H9 (cell line): Measurements from ENCODE around the gene CCDC93. TPM values are rescaled to one million over a fixed set of nuclear protein-coding genes. Genes with fewer than 3 reads are reported as not detected.

Experiments used
- DNase-seq: peaks from one replicate; pipeline ENCODE4 v3.0.0-alpha.2; 2017
- H2AFZ ChIP-seq: one replicate; pipeline ENCODE4 v1.6.1; 2013; ENCODE audit warnings: mild to moderate bottlenecking, low read length, control low read depth, moderate library complexity
- H2AK5ac ChIP-seq: 2 replicates; pipeline ENCODE4 v1.6.1; 2013; ENCODE audit warnings: low read length, control low read depth, mixed read lengths; ENCODE audit not compliant: insufficient read length
- H2BK120ac ChIP-seq: one replicate; pipeline ENCODE4 v1.6.1; 2013; ENCODE audit warnings: low read depth, mild to moderate bottlenecking, low read length, control low read depth, inconsistent platforms; ENCODE audit not compliant: poor library complexity, severe bottlenecking
- H2BK12ac ChIP-seq: 2 replicates; pipeline ENCODE4 v1.6.1; 2013; ENCODE audit warnings: low read length, control low read depth, mixed read lengths, low read depth; ENCODE audit not compliant: insufficient read length
- H2BK15ac ChIP-seq: 2 replicates; pipeline ENCODE4 v1.6.1; 2013; ENCODE audit warnings: low read depth, low read length, control low read depth
- H2BK20ac ChIP-seq: one replicate; pipeline ENCODE4 v1.6.1; 2013; ENCODE audit warnings: low read depth, mild to moderate bottlenecking, low read length, control low read depth, inconsistent platforms; ENCODE audit not compliant: poor library complexity, severe bottlenecking
- H2BK5ac ChIP-seq: 2 replicates; pipeline ENCODE4 v1.6.1; 2013; ENCODE audit warnings: low read length, control low read depth, mixed read lengths; ENCODE audit not compliant: insufficient read length
- H3K14ac ChIP-seq: 2 replicates; pipeline ENCODE4 v1.6.1; 2013; ENCODE audit warnings: low read length, control low read depth; ENCODE audit not compliant: insufficient read depth
- H3K18ac ChIP-seq: 2 replicates; pipeline ENCODE4 v1.6.1; 2013; ENCODE audit warnings: low read depth, mild to moderate bottlenecking, mixed read lengths, low read length, control low read depth; ENCODE audit not compliant: insufficient read length
- H3K23ac ChIP-seq: 2 replicates; pipeline ENCODE4 v1.6.1; 2013; ENCODE audit warnings: low read length, control low read depth, mixed read lengths, low read depth; ENCODE audit not compliant: insufficient read length
- H3K23me2 ChIP-seq: 2 replicates; pipeline ENCODE4 v1.6.1; 2013; ENCODE audit warnings: low read depth, mild to moderate bottlenecking, mixed read lengths, low read length, control low read depth; ENCODE audit not compliant: insufficient read length, poor library complexity, severe bottlenecking
- H3K27ac ChIP-seq: 2 replicates; pipeline ENCODE4 v1.5.1; 2013; ENCODE audit warnings: low read length, control low read depth, mixed read lengths, low read depth; ENCODE audit not compliant: insufficient read length
- H3K27me3 ChIP-seq: 2 replicates; pipeline ENCODE4 v1.6.1; 2013; ENCODE audit warnings: low read length, control low read depth, inconsistent platforms; ENCODE audit not compliant: insufficient read depth
- H3K4ac ChIP-seq: 2 replicates; pipeline ENCODE4 v1.6.1; 2013; ENCODE audit warnings: low read depth, mild to moderate bottlenecking, control low read depth, inconsistent platforms, low read length, moderate library complexity
- H3K4me1 ChIP-seq: 2 replicates; pipeline ENCODE4 v1.6.1; 2013; ENCODE audit warnings: low read length, control low read depth, inconsistent platforms; ENCODE audit not compliant: insufficient read depth
- H3K4me2 ChIP-seq: 2 replicates; pipeline ENCODE4 v1.6.1; 2013; ENCODE audit warnings: low read length, control low read depth, mixed read lengths; ENCODE audit not compliant: insufficient read length, insufficient read depth
- H3K56ac ChIP-seq: 2 replicates; pipeline ENCODE4 v1.6.1; 2013; ENCODE audit warnings: low read depth, mild to moderate bottlenecking, mixed read lengths, low read length, control low read depth; ENCODE audit not compliant: insufficient read length
- H3K79me1 ChIP-seq: 2 replicates; pipeline ENCODE4 v1.6.1; 2013; ENCODE audit warnings: low read depth, mild to moderate bottlenecking, moderate library complexity, low read length, control low read depth, inconsistent platforms; ENCODE audit not compliant: insufficient read depth, poor library complexity, severe bottlenecking
- H3K79me2 ChIP-seq: 2 replicates; pipeline ENCODE4 v1.6.1; 2013; ENCODE audit warnings: low read length, control low read depth, inconsistent platforms; ENCODE audit not compliant: insufficient read depth
- H3K9ac ChIP-seq: 2 replicates; pipeline ENCODE4 v1.6.1; 2013; ENCODE audit warnings: low read length, control low read depth, mixed read lengths; ENCODE audit not compliant: insufficient read length; ENCODE audit errors: extremely low read depth
- H3K9me3 ChIP-seq: one replicate; pipeline ENCODE4 v1.6.1; 2013; ENCODE audit warnings: low read depth, low read length, inconsistent platforms; ENCODE audit not compliant: control insufficient read depth
- H3T11ph ChIP-seq: one replicate; pipeline ENCODE4 v1.6.1; 2013; ENCODE audit warnings: mild to moderate bottlenecking, low read length, control low read depth, inconsistent platforms
- H4K20me1 ChIP-seq: one replicate; pipeline ENCODE4 v1.6.1; 2013; ENCODE audit not compliant: control insufficient read depth, insufficient read length, insufficient read depth
- H4K5ac ChIP-seq: 2 replicates; pipeline ENCODE4 v1.6.1; 2013; ENCODE audit warnings: low read depth, mild to moderate bottlenecking, mixed read lengths, low read length, control low read depth; ENCODE audit not compliant: insufficient read length
- H4K8ac ChIP-seq: replicated peaks from 2 replicates; pipeline ENCODE4 v1.6.1; 2013; ENCODE audit warnings: low read length, control low read depth, mixed read lengths, low read depth; ENCODE audit not compliant: insufficient read length
- H4K91ac ChIP-seq: 2 replicates; pipeline ENCODE4 v1.6.1; 2013; ENCODE audit warnings: low read depth, mild to moderate bottlenecking, moderate library complexity, mixed read lengths, low read length, control low read depth; ENCODE audit not compliant: insufficient read length
- H3K27ac Mint-ChIP-seq, 3 experiments: 2 replicates in 2 of 3; 3 replicates in 1 of 3; pipeline ENCODE4 v1.8.0; 2020 to 2021; ENCODE audit warnings: mixed read lengths in 3 of 3, mild to moderate bottlenecking in 1 of 3, moderate library complexity in 1 of 3
- H3K27me3 Mint-ChIP-seq: 2 replicates; pipeline ENCODE4 v1.8.0; 2021; ENCODE audit warnings: low read depth, mild to moderate bottlenecking, moderate library complexity, mixed read lengths
- H3K36me3 Mint-ChIP-seq, 3 experiments: 2 replicates in 2 of 3; 3 replicates in 1 of 3; pipeline ENCODE4 v1.8.0; 2020 to 2021; ENCODE audit warnings: low read depth in 3 of 3, mixed read lengths in 3 of 3; ENCODE audit not compliant: insufficient read depth in 1 of 3
- H3K4me1 Mint-ChIP-seq, 2 experiments: 2 replicates each; pipeline ENCODE4 v1.8.0; 2020; ENCODE audit warnings: mixed read lengths in 2 of 2
- H3K4me3 Mint-ChIP-seq, 2 experiments: 2 replicates in 1 of 2; 3 replicates in 1 of 2; pipeline ENCODE4 v1.8.0; 2020 to 2021; ENCODE audit warnings: mild to moderate bottlenecking in 2 of 2, mixed read lengths in 2 of 2, moderate library complexity in 1 of 2
- H3K9me3 Mint-ChIP-seq, 2 experiments: 2 replicates in 1 of 2; 3 replicates in 1 of 2; pipeline ENCODE4 v1.8.0; 2020; ENCODE audit warnings: mild to moderate bottlenecking in 2 of 2, mixed read lengths in 2 of 2, moderate library complexity in 1 of 2
- CTCF ChIP-seq: fragments of 200-600 bp; sonication (generic); conservative IDR thresholded peaks from 3 replicates; pipeline ENCODE4 v1.8.0; 2021; ENCODE audit warnings: antibody characterized with exemption, mild to moderate bottlenecking
- WGBS: extraction: QIAGEN DNeasy Blood & Tissue Kit; methylation state at CpG from one replicate; pipeline ENCODE4 v1.1.7; 2013; ENCODE audit warnings: missing lambda C conversion rate, low lambda C conversion rate, mixed read lengths; ENCODE audit not compliant: insufficient read length; ENCODE audit errors: extremely low coverage; 5-methylcytosine and 5-hydroxymethylcytosine counted together
- total RNA-seq: library from RNA; stranded (reverse); gene quantifications from 2 replicates; pipeline ENCODE4 v1.2.1, GENCODE V29; 2021

Gene CCDC93
- total RNA-seq, 1 experiment from 2014 or later = 16.4 TPM

- H2AK5ac ChIP-seq = no peak overlapping the region
- H3K4ac ChIP-seq = no peak overlapping the region
- no peaks in the 10 kb centered on the region for H3K9me3 ChIP-seq
- no peak overlapping the region for H2BK5ac ChIP-seq
- H3K4me2 ChIP-seq = no peak overlapping the region
- Mint-ChIP-seq H3K27ac (peak overlapping the region; percentile 54 to 87 (median 62); a peak in 5 of 7 replicates), H3K4me1 (peaks cover 5 to 6% of the 10 kb centered on the region in 2 experiments; a peak in 3 of 4 replicates), H3K4me3 (no peak overlapping the region; a peak in 1 of 5 replicates), H3K36me3 (peaks cover 22 to 67% (median 43%) of the 10 kb centered on the region in 3 experiments), H3K27me3 (no peaks in the 10 kb centered on the region), H3K9me3 (no peaks in the 10 kb centered on the region)
- no peaks in the 10 kb centered on the region for H3K23me2 ChIP-seq
- H4K20me1 ChIP-seq = no peaks in the 10 kb centered on the region
- no peak overlapping the region for H3K23ac ChIP-seq
- H3K4me1 ChIP-seq = no peaks in the 10 kb centered on the region
- H2BK120ac ChIP-seq = no peak overlapping the region
- H3K27ac ChIP-seq = no peak overlapping the region
- H3T11ph ChIP-seq = no peak overlapping the region
- no peak for DNase-seq
- H4K8ac ChIP-seq = no peak overlapping the region
- H4K91ac ChIP-seq = no peak overlapping the region
- H3K79me2 ChIP-seq = no peaks in the 10 kb centered on the region
- no peaks in the 10 kb centered on the region for H3K27me3 ChIP-seq
- no peak overlapping the region for H3K9ac ChIP-seq
- TF ChIP-seq CTCF = no peak
- H3K18ac ChIP-seq = no peak overlapping the region
- no peak overlapping the region for H4K5ac ChIP-seq
- no peak overlapping the region for H3K14ac ChIP-seq
- H2BK20ac ChIP-seq = no peak overlapping the region
- no peak overlapping the region for H3K56ac ChIP-seq
- no peaks in the 10 kb centered on the region for H3K79me1 ChIP-seq
- WGBS = 100% methylated on average over 1 of the region's 2 CpGs
- no peak overlapping the region for H2AFZ ChIP-seq
- no peak overlapping the region for H2BK12ac ChIP-seq
- H2BK15ac ChIP-seq = no peak overlapping the region
These were observed 71.3 kb downstream of the CCDC93 start for GRCh38 chr2:117942551-117942950.
